GM21723 (cell line): ENCODE results near the gene NLRP9.

Source experiments
- ATAC-seq: cut with Tn5 transposase; IDR thresholded peaks from one replicate; pipeline ENCODE4 v1.9.1; 2021; ENCODE audit warnings: mild to moderate bottlenecking, moderate library complexity; ENCODE audit not compliant: unreplicated experiment

The NLRP9 gene

DNA sequence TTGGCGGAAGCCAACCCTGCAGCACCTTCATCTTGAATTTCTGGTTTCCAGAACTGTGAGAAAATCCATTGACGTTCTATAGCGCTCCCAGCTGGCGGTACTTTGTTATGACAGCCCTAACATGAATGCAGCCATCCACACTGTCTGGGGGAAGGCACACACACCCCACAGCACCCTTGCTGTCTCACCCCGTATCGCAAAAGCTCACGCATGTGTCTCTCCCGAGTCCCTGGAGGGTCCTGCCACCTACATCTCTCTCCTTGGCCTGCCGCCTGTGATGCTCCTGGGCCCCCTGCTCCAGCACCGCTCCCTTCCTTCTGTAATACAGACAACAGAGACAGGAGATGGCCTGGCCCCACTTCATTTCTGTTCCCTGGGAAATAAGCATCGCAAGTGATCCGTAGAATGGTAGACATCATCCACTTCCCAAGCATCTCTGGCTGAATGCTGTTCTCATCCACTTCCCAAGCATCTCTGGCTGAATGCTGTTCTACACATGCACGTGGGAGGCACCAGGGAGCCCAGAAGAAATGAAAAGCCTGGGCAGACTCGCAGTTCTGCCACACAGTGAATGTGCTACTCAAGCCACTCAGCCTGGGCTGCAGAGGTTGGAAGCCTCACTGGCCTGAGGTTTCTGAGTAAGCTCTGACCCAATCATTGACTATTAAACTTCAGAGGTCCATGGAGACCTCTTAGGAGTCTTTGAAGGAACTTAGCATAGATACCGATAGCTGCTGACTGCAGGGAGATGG is 33.5 kb downstream of the NLRP9 start:
- ATAC-seq, result no peak

GRCh38 chr19:55703790-55704215 is 34.4 kb downstream of the NLRP9 start:
- ATAC-seq, result no peak

GRCh38 chr19:55702131-55702627 is 36.0 kb downstream of the NLRP9 start:
- no peak for ATAC-seq

DNA sequence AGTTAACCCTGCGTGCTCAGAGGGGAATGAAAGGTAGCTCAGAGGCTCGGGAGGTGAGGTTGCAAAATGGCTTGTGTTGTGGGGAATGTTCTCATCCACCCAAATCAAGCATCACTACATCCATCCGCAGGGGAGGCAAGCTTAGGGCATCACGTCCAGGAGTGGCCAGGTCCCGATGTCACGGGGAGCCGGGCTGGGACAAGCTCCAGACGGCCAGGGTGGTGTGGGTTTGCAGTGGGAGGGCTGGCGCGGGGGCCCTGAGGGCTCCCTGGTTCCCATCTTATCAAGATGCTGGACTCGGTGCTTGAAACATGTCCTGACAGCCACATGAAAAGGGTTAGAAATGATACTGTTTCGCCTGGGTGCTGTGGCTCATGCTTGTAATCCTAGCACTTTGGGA is 37.4 kb downstream of the NLRP9 start:
- ATAC-seq, result no peak

DNA sequence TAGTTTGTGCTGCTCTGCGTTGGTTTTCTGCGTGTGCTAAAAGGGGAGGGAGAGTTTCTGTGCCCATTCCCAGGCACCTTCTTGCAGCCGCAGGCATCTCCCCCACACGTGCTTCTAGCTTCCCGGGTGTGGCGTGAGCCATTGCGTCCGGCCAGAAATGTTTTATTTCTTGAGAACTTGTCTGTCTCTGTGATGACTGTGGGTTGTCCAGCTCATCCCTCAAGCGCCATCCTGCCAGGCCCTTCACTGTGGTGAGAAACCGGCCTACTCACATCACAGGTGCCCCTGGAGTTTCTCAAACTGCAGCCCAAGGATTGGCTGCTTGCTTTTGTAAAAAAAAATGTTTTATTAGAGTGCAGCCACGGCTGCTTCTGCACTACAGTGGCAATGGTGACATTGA is 39.0 kb downstream of the NLRP9 start:
- no peak for ATAC-seq

GRCh38 chr19:55698256-55698655 is 39.9 kb downstream of the NLRP9 start:
- ATAC-seq, result no peak

- ATAC-seq, result no peak
These were observed 40.5 kb downstream of the NLRP9 start for GRCh38 chr19:55697698-55698097.

- ATAC-seq, result no peak
These were observed 41.1 kb downstream of the NLRP9 start for GRCh38 chr19:55697069-55697440.

GRCh38 chr19:55696301-55697068 is 41.7 kb downstream of the NLRP9 start:
- ATAC-seq, result no peak

DNA sequence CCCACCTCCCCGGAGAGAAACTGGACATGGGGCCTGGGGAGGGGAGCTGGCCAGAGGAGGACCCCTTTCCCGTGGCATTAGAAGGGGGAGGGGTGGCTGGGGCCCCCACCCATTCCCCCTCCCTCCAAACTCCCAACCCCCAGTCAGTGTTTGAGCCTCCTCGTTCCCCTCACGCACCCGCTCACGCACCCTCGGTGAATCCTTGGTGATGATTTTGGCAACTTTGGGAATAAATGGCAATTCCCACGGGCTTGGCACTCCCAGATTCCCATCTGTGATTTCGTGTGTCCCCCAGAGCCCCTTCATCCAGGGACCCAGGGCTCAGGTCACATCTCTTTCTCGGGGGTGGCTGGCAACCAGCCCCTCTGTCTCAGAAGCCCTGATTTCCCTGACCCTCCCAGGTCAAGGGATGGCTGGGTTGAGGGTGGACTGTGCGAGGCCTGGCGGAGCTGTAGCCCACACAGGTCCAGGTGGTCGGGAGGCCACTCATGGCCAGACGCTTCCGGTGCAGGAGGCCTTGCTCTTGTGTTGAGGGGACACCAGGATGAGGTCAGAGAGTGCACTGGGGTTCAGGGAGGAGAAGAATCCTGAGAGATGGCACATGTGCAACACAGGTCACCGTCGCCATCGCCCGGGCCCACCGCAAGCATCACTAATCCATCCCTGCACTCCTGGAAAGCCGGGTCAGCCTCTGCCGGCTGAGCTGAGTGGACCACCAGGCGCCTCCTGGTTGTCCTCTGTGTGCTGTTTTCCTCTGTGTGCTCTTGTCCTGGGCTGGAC is 42.5 kb downstream of the NLRP9 start:
- ATAC-seq, result no peak

DNA sequence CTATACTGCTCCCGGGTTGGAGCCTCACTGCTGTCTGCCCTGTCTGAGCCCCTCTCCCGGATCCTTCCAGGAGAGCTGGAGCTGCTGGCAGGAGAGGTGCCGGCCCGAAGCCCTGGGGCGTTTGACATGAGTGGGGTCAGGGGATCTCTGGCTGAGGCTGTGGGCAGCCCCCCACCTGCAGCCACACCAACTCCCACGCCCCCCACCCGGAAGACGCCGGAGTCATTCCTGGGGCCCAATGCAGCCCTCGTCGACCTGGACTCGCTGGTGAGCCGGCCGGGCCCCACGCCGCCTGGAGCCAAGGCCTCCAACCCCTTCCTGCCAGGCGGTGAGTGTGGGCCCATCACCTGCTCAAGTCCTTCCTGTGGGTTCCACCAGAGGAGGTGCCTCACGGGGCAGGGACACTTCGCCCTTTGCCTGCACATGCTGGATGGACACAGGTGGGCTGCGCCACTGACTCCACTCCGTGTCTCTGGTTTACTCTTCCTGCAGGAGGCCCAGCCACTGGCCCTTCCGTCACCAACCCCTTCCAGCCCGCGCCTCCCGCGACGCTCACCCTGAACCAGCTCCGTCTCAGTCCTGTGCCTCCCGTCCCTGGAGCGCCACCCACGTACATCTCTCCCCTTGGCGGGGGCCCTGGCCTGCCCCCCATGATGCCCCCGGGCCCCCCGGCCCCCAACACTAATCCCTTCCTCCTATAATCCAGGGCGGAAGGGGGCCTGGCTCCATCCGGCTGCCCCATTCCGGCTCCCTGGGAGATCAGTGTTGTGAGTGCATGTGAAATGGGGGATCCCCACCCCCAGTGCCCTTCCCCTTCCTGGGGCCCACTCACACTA is 43.3 kb downstream of the NLRP9 start:
- ATAC-seq, result no peak

DNA sequence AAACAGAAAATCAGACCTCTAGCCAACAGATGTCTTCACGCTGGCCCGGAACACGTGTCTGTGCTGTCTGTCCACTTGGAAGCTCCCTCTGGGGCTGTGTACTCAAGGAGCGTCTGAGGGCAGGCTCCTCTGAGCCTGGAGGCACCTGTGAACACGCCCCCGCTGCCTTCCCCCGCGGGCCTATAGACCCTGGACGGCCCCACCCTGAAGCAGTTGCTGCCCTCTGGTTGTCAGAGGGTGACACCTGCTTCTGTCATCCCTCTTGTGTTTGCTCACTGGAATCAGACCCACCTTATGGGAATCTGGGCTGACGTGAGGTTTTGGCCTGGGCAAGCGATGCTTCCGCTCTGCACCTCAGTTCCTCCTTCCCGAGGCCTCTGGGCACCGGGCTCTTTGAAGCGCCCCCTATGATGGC is 44.0 kb downstream of the NLRP9 start:
- ATAC-seq, result no peak

- no peak for ATAC-seq
These were observed 44.7 kb downstream of the NLRP9 start for GRCh38 chr19:55693336-55693974.

GRCh38 chr19:55692681-55693081 is 45.5 kb downstream of the NLRP9 start:
- ATAC-seq, result no peak

DNA sequence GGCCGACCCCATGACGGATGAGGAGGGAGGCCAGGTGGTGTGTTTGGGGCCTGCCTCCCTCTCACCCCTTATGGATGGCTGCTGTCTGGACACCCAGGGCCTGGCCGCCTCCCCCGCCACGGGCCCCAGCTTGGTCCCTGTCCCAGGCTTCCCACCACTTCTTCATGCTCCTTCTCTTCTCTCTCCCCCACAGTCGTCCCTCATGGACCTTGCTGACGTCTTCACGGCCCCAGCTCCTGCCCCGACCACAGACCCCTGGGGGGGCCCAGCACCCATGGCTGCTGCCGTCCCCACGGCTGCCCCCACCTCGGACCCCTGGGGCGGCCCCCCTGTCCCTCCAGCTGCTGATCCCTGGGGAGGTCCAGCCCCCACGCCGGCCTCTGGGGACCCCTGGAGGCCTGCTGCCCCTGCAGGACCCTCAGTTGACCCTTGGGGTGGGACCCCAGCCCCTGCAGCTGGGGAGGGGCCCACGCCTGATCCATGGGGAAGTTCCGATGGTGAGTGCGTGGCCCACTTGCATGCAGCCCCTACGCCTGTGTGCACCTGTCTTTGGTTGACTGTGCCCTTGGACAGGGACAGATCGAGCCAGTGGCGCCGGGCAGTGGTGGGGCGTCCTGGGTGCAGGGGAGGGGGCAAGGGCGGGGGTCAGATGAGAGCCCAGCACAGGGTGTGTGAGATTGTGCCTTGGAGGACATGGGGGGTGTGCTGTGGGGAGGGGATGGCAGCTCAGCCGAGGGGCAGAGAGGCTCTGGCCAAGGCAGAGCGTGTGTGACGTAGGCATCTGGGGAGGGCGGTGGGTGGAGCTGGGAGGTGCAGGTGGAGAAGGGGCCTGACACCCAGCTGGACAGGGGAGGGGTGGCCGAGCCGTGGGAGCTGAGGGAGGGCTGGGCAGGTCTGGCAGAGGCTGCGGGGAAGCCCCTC is 46.4 kb downstream of the NLRP9 start:
- no peak for ATAC-seq

GRCh38 chr19:55690769-55691545 is 47.2 kb downstream of the NLRP9 start:
- ATAC-seq, result no peak

DNA sequence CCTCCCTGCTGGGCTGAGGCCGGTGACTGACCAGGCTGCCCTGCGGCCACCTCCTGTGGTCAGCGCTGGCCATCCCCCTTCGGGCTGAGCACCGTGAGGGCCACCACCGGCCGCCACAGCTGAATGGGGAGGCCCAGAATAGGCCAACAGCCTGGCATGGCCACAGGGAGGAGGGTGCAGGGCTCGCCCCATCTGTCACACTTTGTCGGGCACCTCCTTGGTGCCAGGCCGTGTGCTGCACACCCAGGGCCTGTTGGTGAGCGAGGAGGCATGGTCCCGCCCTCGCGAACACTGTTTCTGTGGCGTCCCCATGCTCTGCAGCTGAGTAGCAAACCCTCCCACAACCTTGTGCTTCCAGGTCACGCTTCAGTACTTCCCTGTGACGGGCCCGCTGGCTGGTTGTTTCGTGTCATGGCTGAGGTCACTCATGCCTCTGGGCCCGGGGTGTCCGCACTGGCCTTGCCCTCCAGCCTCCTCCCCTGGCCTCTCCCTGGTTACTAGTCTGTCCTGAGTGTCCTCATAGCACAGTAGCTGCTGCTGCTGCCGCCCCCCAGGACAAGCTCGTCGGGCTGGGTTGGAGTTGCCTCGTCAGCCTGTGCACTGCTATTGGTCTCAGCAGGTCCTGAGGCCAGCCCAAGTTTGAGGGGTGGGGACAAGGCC is 48.0 kb downstream of the NLRP9 start:
- no peak for ATAC-seq
